Tibial artery (tissue), 4 donors: ENCODE data around the gene RAD51D.

Experiments
- DNase-seq, 2 donors: peaks; one replicate each; pipeline ENCODE4 v3.0.0-alpha.2; 2019
- H3K27ac ChIP-seq, 2 donors: fragments of 200-600 bp; sonication (generic) in 1 of 2; 1 replicate in 1 of 2; 2 replicates in 1 of 2; pipeline ENCODE4 v1.5.1; 2018 to 2019; ENCODE audit warnings: mild to moderate bottlenecking in 1 of 2
- H3K27me3 ChIP-seq, 2 donors: fragments of 200-600 bp; sonication (generic) in 1 of 2; one replicate each; pipeline versions ENCODE4 v1.5.1 to v1.6.0; 2016 to 2019
- H3K36me3 ChIP-seq, 3 donors: fragments of 200-600 bp; sonication (generic) in 2 of 3; one replicate each; pipeline ENCODE4 v1.5.1; 2016 to 2019; ENCODE audit warnings: mild to moderate bottlenecking in 2 of 3
- H3K4me1 ChIP-seq, 4 donors: fragments of 200-600 bp; sonication (generic) in 2 of 4; 1 replicate in 3 of 4; 2 replicates in 1 of 4; pipeline ENCODE4 v1.5.1; 2016 to 2019
- H3K4me3 ChIP-seq, 2 donors: fragments of 200-600 bp; sonication (generic) in 1 of 2; 1 replicate in 1 of 2; 2 replicates in 1 of 2; pipeline ENCODE4 v1.5.1; 2018 to 2019; ENCODE audit warnings: mild to moderate bottlenecking in 2 of 2
- H3K9me3 ChIP-seq, 3 donors: fragments of 200-600 bp; sonication (generic) in 1 of 3; one replicate each; pipeline ENCODE4 v1.5.1; 2016 to 2019
- intact Hi-C: fragments of 100-400 bp; cut with DNase I; formaldehyde crosslinking; loops from one replicate; pipeline ENCODE4 v1.15.0; 2023; ENCODE audit warnings: low total_unique reads
- TF ChIP-seq, protein P1 (sequence below), 2 experiments: fragments of 200-600 bp in 1 of 2; fragments of 450-650 bp in 1 of 2; IDR thresholded peaks; one replicate each; pipeline ENCODE4 v1.5.1; 2017 to 2019; ENCODE audit warnings: antibody characterized with exemption in 2 of 2, mild to moderate bottlenecking in 1 of 2, moderate library complexity in 1 of 2

The RAD51D gene

DNA sequence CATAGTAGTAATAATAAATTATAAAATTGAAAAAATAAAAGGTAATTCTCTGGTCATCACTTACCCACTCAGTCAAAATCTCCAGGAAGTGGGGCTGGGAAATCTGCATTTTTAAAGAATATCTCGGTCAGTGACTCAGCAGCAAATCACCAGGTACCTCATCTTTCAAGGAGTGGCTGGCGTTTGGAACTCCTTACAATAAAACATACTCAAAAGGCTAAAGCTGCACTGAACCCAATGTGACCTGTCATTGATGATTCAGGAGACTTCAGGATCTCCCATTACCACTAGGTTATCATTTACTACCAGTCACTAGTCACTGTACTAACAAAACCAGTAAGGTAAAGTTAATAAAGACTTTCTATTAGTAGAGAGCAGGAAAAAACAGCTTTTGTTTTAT lies 34.7 kb downstream of the RAD51D start:
- Histone ChIP-seq H3K4me3 (no peak overlapping the region), H3K9me3 (no peaks in the 10 kb centered on the region), H3K27me3 (no peaks in the 10 kb centered on the region), H3K27ac (no peak overlapping the region), H3K4me1 (peaks cover 0 to 28% (median 15%) of the 10 kb centered on the region in 4 donors), H3K36me3 (no peaks in the 10 kb centered on the region)
- intact Hi-C loops = no loop called here
- DNase-seq = no peak
- TF ChIP-seq, protein P1, sequence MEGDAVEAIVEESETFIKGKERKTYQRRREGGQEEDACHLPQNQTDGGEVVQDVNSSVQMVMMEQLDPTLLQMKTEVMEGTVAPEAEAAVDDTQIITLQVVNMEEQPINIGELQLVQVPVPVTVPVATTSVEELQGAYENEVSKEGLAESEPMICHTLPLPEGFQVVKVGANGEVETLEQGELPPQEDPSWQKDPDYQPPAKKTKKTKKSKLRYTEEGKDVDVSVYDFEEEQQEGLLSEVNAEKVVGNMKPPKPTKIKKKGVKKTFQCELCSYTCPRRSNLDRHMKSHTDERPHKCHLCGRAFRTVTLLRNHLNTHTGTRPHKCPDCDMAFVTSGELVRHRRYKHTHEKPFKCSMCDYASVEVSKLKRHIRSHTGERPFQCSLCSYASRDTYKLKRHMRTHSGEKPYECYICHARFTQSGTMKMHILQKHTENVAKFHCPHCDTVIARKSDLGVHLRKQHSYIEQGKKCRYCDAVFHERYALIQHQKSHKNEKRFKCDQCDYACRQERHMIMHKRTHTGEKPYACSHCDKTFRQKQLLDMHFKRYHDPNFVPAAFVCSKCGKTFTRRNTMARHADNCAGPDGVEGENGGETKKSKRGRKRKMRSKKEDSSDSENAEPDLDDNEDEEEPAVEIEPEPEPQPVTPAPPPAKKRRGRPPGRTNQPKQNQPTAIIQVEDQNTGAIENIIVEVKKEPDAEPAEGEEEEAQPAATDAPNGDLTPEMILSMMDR (IDR thresholded peaks at IDR 0.05) = no peak

GRCh38 chr17:35083071-35083470 lies 36.6 kb downstream of the RAD51D start:
- no peaks in the 10 kb centered on the region for H3K36me3 ChIP-seq
- H3K27ac ChIP-seq = no peak overlapping the region
- TF ChIP-seq, protein P1 (IDR thresholded peaks at IDR 0.05) = no peak
- H3K27me3 ChIP-seq = no peaks in the 10 kb centered on the region
- H3K9me3 ChIP-seq = no peaks in the 10 kb centered on the region
- peaks cover 0 to 19% (median 9%) of the 10 kb centered on the region in 4 donors for H3K4me1 ChIP-seq
- H3K4me3 ChIP-seq = no peak overlapping the region
- intact Hi-C loops = no loop called here
- DNase-seq = no peak

- Histone ChIP-seq H3K4me3 (no peak overlapping the region), H3K9me3 (no peaks in the 10 kb centered on the region), H3K27ac (no peak overlapping the region), H3K27me3 (no peaks in the 10 kb centered on the region), H3K36me3 (no peaks in the 10 kb centered on the region), H3K4me1 (peaks cover 0 to 10% (median 4%) of the 10 kb centered on the region in 4 donors)
- TF ChIP-seq, protein P1 (IDR thresholded peaks at IDR 0.05) = no peak
- intact Hi-C loops = no loop called here
- no peak for DNase-seq
These were observed 37.5 kb downstream of the RAD51D start for GRCh38 chr17:35082073-35082657.

GRCh38 chr17:35081638-35082037 lies 38.0 kb downstream of the RAD51D start:
- intact Hi-C loops = no loop called here
- no peaks in the 10 kb centered on the region for H3K9me3 ChIP-seq
- TF ChIP-seq, protein P1 (IDR thresholded peaks at IDR 0.05) = no peak
- no peaks in the 10 kb centered on the region for H3K27me3 ChIP-seq
- DNase-seq = no peak
- H3K4me1 ChIP-seq = peaks cover 0 to 5% (median under 1%) of the 10 kb centered on the region in 4 donors
- H3K36me3 ChIP-seq = no peaks in the 10 kb centered on the region
- H3K27ac ChIP-seq = no peak overlapping the region
- H3K4me3 ChIP-seq = no peak overlapping the region

GRCh38 chr17:35080536-35080935 lies 39.1 kb downstream of the RAD51D start:
- no peak for DNase-seq
- TF ChIP-seq, protein P1 (IDR thresholded peaks at IDR 0.05) = no peak
- H3K27me3 ChIP-seq = no peaks in the 10 kb centered on the region
- no peaks in the 10 kb centered on the region for H3K9me3 ChIP-seq
- H3K27ac ChIP-seq = no peak overlapping the region
- peaks cover 0 to 4% (median 0%) of the 10 kb centered on the region in 4 donors for H3K4me1 ChIP-seq
- intact Hi-C loops = no loop called here
- H3K36me3 ChIP-seq = no peaks in the 10 kb centered on the region
- H3K4me3 ChIP-seq = no peak overlapping the region
